Stimulated activated CD8-positive, alpha-beta memory T cell treated with anti-CD3 and anti-CD28 coated beads, Interleukin-4, amount 100 ng/mL, for 1 hour (primary cell): ENCODE results near the gene CDH4.
"Not testable (repeated sequence)": the region's sequence is repeated elsewhere in the genome, so short reads cannot be mapped to it uniquely, and the experiment has no call there.

Experiments used
- DNase-seq, 2 donors: peaks; one replicate each; pipeline ENCODE4 v3.0.0-alpha.2; 2020; ENCODE audit warnings: low read depth in 2 of 2, low spot score in 1 of 2

Gene CDH4

DNA sequence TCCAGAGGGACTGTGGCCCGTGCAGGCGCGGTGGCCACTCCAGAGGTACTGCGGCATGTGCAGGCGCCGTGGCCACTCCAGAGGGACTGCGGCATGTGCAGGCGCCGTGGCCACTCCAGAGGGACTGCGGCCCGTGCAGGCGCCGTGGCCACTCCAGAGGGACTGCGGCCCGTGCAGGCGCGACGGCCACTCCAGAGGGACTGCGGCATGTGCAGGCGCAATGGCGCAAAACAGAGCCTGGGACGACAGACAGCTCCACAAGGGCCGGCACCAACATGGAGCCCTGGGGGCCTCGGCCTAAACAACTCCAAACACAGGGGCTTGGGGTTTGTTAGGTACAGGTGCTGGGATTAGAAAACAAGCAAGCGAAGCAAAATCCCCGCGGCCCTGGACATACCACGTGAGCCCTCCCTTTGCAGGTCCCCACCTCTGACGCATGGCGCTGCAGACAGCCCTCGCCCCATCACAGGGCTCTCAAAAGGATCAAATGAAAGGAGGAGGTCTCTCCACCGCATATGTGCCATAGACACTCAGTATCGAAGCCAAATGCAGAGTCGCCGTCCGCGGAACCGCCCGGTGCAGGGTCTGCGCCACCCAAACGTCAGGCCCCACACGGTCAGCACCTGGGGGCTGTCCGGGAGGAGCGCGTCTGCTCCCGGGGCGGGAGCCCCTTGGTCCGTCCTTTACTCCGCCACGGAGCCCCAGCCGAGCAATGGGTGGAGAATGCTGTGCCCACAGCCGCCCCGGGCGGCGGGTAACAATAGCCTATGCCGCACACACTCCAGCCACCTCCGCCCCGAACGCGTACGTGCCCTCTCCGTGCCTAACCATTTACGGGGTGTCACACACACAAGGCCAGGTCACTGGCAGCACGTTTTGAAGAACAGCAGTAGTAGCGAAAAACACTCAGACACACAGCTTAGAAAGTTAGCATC lies 727.9 kb downstream of the CDH4 start:
- DNase-seq: no peak

DNA sequence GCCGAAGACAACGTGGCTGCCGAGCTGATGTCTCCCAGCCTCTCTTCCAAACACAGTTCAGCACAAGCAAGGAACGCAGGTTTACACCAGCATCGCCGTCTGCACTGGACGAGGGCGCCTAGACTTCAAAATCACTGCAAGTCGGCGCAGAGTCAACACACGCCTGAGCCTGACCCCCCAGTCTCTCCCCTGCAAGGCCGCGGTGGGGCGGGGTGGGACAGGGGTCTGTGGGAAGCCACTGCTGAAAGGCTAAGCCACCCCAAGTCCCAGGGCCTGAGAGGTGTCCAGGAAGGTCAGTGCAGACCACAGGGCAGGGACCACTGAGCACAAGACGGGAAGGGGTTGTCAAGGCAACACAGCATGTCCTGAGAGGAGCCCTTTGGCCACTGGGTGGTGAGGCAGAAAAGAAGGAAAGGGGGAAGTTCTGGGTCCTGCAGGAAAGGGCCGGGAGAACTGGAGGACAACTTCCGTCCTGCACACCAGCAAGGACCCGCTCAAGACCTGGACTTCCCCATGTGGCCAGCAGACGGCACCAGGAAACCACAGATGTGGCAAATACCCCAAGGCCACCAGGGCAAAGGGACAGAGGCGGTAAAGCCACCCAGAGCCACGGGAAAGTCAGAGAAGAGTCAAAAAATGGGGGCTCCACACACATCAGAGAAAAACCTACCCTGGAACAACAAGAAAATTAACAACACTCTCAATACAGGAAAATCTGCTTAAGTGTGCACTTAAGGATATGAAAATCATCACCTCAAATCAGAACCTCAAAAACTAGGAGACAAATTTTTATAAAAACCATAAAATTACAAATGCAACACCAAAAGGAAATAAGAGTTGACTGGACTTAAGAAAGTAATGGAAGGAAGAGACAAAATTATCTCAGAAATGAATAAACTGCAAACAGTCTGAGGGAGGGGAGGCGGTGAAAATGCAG lies 728.9 kb downstream of the CDH4 start:
- no peak for DNase-seq

DNA sequence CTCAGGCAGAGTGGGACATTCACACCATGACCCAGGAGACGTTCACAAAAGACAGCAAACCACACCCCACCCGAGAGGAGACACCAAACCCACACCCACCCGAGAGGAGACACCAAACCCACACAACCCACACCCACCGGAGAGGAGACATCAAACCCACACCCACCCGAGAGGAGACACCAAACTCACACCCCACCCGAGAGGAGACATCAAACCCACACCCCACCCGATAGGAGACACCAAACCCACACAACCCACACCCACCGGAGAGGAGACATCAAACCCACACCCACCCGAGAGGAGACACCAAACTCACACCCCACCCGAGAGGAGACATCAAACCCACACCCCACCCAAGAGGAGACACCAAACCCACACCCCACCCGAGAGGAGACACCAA lies 729.6 kb downstream of the CDH4 start:
- not testable (repeated sequence) for DNase-seq

GRCh38 chr20:61982191-61982950 lies 730.3 kb downstream of the CDH4 start:
- no peak for DNase-seq

DNA sequence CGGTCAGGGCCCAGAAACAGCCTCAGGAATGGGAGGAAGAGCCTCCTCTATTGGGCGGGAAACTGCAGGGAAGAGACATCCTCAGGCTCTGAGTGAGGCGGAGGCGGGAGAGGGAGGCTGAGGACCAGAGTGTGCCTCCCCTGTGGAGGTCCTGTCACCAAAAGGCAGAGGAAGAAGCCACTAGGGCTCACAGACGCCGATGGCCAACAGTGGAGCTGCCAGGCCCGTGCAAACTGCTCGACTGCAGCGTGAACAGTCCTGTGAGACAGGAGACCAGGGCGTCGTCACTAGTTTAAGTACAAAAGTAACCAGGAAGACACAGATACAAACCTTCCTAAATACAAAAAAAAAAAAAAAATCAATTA lies 730.9 kb downstream of the CDH4 start:
- DNase-seq: no peak

GRCh38 chr20:61983965-61984364 lies 731.9 kb downstream of the CDH4 start:
- DNase-seq: no peak

DNA sequence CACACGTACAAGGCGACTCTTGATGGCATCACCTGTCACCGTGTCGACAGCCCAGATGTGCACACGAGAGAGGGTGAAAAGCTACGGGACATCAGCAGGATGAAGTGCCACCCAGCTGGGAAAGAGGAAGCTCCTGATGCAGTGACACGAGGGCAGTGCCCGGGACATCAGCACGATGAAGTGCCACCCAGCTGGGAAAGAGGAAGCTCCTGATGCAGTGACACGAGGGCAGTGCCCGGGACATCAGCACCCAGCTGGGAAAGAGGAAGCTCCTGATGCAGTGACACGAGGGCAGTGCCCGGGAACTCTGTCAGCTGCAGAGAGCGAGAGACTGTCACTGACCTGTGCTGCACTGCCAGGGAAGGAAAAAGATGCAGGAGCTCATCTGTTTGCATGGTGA lies 732.4 kb downstream of the CDH4 start:
- DNase-seq: not testable (repeated sequence)

DNA sequence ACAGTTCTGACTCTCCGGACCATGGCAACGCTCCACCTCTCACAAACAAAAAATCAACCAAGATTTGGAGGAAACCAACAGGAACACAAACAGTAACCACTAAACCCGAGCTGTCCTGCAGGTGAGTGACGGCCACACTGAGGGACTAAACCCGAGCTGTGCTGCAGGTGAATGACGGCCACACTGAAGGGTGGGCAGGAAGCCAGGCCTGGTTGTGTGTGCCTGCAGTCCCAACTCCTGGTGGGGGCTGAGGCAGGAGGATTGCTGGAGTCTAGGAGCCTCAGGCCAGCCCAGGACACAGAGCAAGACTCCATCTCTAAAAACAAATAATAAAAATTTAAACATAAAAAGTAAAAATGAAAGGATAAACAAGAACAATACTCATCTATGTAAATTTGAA lies 733.0 kb downstream of the CDH4 start:
- DNase-seq: no peak

DNA sequence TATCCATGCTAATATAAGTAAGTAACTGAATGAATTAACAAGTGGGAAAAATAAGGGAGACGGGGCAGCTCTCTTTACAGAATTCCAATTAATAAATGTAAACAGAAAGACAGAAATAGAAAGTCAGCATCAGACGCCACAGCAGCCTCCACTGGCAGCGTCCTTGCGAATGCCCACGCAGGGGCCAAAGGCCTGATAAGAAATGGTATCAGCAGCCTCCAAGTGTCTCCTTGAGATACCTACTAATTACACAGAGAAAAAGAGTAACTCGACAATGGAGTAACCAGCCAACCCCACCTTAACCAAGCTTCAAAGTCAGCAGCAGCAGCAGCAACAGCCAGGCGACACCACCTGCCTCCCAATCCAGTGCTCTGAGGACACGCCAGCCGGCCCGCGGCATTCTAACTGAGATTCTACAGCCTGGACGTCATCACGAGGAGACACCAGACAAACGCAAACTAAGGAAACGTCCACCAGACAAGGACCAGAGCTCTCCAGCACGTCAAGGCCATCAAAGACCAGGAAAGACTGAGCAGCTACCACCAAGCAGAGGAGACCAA lies 734.8 kb downstream of the CDH4 start:
- DNase-seq: no peak

GRCh38 chr20:61988665-61989064 lies 736.6 kb downstream of the CDH4 start:
- DNase-seq: no peak

DNA sequence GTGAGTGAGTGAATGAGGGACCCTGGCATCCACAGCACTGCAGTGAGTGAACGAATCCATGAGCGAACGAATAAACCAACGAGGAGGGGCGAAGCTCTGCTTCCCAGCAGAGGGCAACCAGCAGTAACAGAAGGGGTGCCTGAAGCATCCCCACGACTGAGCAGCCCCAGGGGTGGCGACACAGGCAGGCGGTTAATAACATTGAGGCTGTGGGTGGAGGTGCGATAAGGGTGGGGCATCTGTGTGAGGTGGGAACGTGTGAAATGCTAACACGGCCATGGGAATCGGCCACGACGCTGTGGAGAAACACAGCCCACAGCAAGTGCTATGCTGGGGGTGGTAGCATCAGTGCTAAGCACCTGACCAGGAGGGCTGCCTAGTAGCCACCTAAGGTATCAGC lies 737.7 kb downstream of the CDH4 start:
- DNase-seq: no peak
